ENCODE data around the gene PCDH10.

GRCh38 chr4:133151691-133152329 lies 2.7 kb downstream of the PCDH10 start:
- TF ChIP-seq CTCF (IDR thresholded peaks at IDR 0.05; ENCODE audit: low read depth, low read length, poor library complexity, severe bottlenecking) (no peak), EZH2phosphoT487 (IDR thresholded peaks at IDR 0.05; ENCODE audit: borderline replicate concordance, low read length) (no peak)
